ENCODE measurements around the gene SUN2. TPM values are rescaled to one million over a fixed set of nuclear protein-coding genes. Genes with fewer than 3 reads are reported as not detected.

The SUN2 gene
- total and polyA plus RNA-seq, 2 of the 13 experiments (the other 11 are each of a cell fraction or from before 2014, with no cell fraction given) = 45.6 to 56.6 TPM

DNA sequence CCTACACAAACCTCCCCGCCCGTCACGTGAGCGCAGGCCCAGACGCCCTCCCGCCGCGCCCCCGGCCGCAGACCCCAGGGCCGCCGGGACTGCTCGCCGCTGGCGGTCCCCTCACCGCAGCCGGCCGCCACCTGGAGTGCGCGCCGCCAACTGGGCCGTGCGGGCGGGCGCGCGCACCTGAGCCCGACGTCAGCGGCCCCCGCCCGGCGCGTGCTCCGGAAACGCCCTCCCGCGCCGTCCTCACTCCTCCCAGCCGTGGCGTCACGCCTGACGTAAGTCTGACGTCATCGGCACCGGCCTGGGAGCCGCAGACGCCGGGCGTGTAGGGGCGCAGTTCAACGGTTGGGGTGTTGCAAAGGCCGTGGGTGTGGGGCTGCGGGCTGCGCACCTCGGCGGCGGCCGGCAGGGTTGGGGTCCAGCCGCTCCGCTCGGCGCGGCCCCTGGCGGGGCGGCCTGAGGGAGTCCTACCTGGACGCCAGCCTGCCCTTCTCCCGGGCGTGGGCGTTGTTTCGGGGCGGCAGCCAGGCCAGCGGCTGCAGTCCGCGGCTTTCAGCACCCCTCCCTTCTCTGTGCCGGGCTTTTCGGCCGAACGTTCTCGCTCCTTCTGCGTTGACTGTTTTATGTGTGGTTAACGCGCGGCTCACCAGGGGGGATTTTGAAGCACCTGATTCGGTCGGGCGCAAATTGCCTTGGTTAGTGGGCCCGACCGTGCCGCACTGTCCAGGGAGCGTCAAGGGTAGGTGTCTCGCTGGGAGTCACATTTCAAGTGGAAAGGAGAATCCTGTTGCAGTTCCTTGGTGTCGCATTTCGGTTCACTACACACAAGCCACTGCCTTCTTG is 54.8 kb downstream of the SUN2 start, which contains the start of gene JOSD1 (continued):
- TF ChIP-seq ZNF883 (CRISPR knock-in tag; IDR thresholded peaks at IDR 0.05; ENCODE audit: not compliant biosample characterization) (peak; percentile 41), ELF4 (CRISPR knock-in tag; IDR thresholded peaks at IDR 0.05; ENCODE audit: borderline replicate concordance) (0 out of 2 replicates have a peak, but pooled peaks have one; percentile 38), MYC (CRISPR knock-in tag; IDR thresholded peaks at IDR 0.05; ENCODE audit: borderline replicate concordance) (peak; percentile 76; the same call in 1 of the 2 replicates), ZNF230 (CRISPR knock-in tag; IDR thresholded peaks at IDR 0.05) (peak; percentile 64; the same call in 1 of the 2 replicates), PLRG1 (conservative IDR thresholded peaks at IDR 0.05) (no peak), ZNF629 (CRISPR knock-in tag; conservative IDR thresholded peaks at IDR 0.05) (peak; percentile 8; the same call in 1 of the 2 replicates), KAT8 (CRISPR knock-in tag; IDR thresholded peaks at IDR 0.05) (peak; percentile 59; the same call in 1 of the 2 replicates), FOXM1 (CRISPR knock-in tag; IDR thresholded peaks at IDR 0.05) (no peak), ZNF644 (CRISPR knock-in tag; IDR thresholded peaks at IDR 0.05; ENCODE audit: low read depth) (no peak), MIER3 (CRISPR knock-in tag; IDR thresholded peaks at IDR 0.05; ENCODE audit: borderline replicate concordance) (no peak; the same call in 1 of the 2 replicates), ZSCAN29 (CRISPR knock-in tag; conservative IDR thresholded peaks at IDR 0.05) (no peak), ZNF713 (CRISPR knock-in tag; IDR thresholded peaks at IDR 0.05) (no peak), TSC22D2 (CRISPR knock-in tag; IDR thresholded peaks at IDR 0.05; ENCODE audit: borderline replicate concordance) (no peak), ATM (IDR thresholded peaks at IDR 0.05; ENCODE audit: borderline replicate concordance) (no peak), BRCA1 (CRISPR knock-in tag; IDR thresholded peaks at IDR 0.05) (no peak)
- TF ChIP-seq, protein P1, sequence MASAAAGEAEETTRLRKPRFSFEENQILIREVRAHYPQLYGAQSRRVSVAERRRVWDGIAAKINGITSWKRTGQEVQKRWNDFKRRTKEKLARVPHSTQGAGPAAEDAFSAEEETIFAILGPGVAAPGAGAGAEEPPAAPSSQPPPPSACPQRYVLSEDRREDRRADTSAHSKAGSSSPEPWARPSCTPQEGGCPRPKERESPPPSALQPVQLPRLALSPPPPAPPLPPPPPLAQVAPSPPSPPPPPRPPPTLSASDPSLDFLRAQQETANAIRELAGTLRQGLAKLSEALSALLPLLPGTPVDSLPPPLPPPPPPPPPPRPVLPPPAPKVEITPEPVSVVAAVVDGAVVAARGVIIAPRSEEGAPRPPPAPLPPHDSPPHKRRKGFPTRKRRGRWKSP (CRISPR knock-in tag; IDR thresholded peaks at IDR 0.05) = peak; percentile 40; the same call in 1 of the 2 replicates
- TF ChIP-seq, protein P2, sequence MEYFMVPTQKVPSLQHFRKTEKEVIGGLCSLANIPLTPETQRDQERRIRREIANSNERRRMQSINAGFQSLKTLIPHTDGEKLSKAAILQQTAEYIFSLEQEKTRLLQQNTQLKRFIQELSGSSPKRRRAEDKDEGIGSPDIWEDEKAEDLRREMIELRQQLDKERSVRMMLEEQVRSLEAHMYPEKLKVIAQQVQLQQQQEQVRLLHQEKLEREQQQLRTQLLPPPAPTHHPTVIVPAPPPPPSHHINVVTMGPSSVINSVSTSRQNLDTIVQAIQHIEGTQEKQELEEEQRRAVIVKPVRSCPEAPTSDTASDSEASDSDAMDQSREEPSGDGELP (IDR thresholded peaks at IDR 0.05; ENCODE audit: borderline replicate concordance, low read depth) = peak; percentile 23; the same call in 1 of the 2 replicates
- TF ChIP-seq, protein P3, sequence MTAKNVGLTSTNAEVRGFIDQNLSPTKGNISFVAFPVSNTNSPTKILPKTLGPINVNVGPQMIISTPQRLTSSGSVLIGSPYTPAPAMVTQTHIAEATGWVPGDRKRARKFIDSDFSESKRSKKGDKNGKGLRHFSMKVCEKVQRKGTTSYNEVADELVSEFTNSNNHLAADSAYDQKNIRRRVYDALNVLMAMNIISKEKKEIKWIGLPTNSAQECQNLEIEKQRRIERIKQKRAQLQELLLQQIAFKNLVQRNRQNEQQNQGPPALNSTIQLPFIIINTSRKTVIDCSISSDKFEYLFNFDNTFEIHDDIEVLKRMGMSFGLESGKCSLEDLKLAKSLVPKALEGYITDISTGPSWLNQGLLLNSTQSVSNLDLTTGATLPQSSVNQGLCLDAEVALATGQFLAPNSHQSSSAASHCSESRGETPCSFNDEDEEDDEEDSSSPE (CRISPR knock-in tag; IDR thresholded peaks at IDR 0.05) = peak; percentile 64; the same call in 1 of the 2 replicates
- TF ChIP-seq, protein P4, sequence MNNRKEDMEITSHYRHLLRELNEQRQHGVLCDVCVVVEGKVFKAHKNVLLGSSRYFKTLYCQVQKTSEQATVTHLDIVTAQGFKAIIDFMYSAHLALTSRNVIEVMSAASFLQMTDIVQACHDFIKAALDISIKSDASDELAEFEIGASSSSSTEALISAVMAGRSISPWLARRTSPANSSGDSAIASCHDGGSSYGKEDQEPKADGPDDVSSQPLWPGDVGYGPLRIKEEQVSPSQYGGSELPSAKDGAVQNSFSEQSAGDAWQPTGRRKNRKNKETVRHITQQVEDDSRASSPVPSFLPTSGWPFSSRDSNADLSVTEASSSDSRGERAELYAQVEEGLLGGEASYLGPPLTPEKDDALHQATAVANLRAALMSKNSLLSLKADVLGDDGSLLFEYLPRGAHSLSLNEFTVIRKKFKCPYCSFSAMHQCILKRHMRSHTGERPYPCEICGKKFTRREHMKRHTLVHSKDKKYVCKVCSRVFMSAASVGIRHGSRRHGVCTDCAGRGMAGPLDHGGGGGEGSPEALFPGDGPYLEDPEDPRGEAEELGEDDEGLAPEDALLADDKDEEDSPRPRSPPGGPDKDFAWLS (CRISPR knock-in tag; IDR thresholded peaks at IDR 0.05; ENCODE audit: borderline replicate concordance) = no peak
- TF ChIP-seq, protein P5, sequence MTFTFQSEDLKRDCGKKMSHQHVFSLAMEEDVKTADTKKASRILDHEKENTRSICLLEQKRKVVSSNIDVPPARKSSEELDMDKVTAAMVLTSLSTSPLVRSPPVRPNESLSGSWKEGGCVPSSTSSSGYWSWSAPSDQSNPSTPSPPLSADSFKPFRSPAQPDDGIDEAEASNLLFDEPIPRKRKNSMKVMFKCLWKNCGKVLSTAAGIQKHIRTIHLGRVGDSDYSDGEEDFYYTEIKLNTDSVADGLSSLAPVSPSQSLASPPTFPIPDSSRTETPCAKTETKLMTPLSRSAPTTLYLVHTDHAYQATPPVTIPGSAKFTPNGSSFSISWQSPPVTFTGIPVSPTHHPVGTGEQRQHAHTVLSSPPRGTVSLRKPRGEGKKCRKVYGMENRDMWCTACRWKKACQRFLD (CRISPR knock-in tag; IDR thresholded peaks at IDR 0.05; ENCODE audit: borderline replicate concordance) = no peak; the same call in 1 of the 2 replicates
- TF ChIP-seq, protein P6, sequence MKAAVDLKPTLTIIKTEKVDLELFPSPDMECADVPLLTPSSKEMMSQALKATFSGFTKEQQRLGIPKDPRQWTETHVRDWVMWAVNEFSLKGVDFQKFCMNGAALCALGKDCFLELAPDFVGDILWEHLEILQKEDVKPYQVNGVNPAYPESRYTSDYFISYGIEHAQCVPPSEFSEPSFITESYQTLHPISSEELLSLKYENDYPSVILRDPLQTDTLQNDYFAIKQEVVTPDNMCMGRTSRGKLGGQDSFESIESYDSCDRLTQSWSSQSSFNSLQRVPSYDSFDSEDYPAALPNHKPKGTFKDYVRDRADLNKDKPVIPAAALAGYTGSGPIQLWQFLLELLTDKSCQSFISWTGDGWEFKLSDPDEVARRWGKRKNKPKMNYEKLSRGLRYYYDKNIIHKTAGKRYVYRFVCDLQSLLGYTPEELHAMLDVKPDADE (CRISPR knock-in tag; IDR thresholded peaks at IDR 0.05) = no peak

All from HepG2 (cell line).